Activated CD8-positive, alpha-beta T cell treated with anti-CD3 and anti-CD28 coated beads for 36 hours (primary cell): ENCODE results near the gene NME7. TPM values are rescaled to one million over a fixed set of nuclear protein-coding genes. Genes with fewer than 3 reads are reported as not detected.

Source experiments
- ATAC-seq: fragments of 200-7000 bp; cut with Tn5 transposase; one replicate; pipeline ENCODE4 v1.10.0; 2021; ENCODE audit warnings: mild to moderate bottlenecking, moderate library complexity
- CTCF ChIA-PET: fragments of 350-600 bp; sonication (Branson Sonifier 250); formaldehyde crosslinking; loops from one replicate; lab custom pipeline; 2021; ENCODE audit warnings: antibody characterized with exemption; lab: Charles Lee
- POLR2A ChIA-PET: fragments of 350-600 bp; sonication (Branson Sonifier 250); formaldehyde crosslinking; loops from one replicate; lab custom pipeline; 2021; ENCODE audit warnings: antibody characterized with exemption; lab: Charles Lee
- DNase-seq: peaks from one replicate; pipeline ENCODE4 v3.0.0-alpha.2; 2020
- H3K27ac Mint-ChIP-seq: one replicate; pipeline ENCODE4 v1.8.0; 2021; ENCODE audit warnings: mild to moderate bottlenecking, mixed read lengths
- H3K27me3 Mint-ChIP-seq: one replicate; pipeline ENCODE4 v1.8.0; 2021; ENCODE audit warnings: mixed read lengths
- H3K36me3 Mint-ChIP-seq: one replicate; pipeline ENCODE4 v1.8.0; 2021; ENCODE audit warnings: low read depth, mixed read lengths
- H3K4me1 Mint-ChIP-seq: one replicate; pipeline ENCODE4 v1.8.0; 2021; ENCODE audit warnings: low read depth, mixed read lengths
- H3K4me3 Mint-ChIP-seq: one replicate; pipeline ENCODE4 v1.8.0; 2021; ENCODE audit warnings: mild to moderate bottlenecking, moderate library complexity, mixed read lengths
- H3K9me3 Mint-ChIP-seq: one replicate; pipeline ENCODE4 v1.8.0; 2021; ENCODE audit warnings: mixed read lengths
- CTCF ChIP-seq: fragments of 200-600 bp; IDR thresholded peaks from one replicate; pipeline ENCODE4 v1.8.0; 2022; ENCODE audit warnings: antibody characterized with exemption, mild to moderate bottlenecking
- intact Hi-C: fragments of 100-400 bp; cut with micrococcal nuclease; formaldehyde crosslinking; loops from one replicate; pipeline ENCODE4 v1.10.0; 2022
- total RNA-seq, 2 experiments: library from RNA; stranded (reverse); gene quantifications; one replicate each; pipeline ENCODE4 v1.2.3, GENCODE V29; 2021

NME7 gene
- total RNA-seq, 2 experiments from 2014 or later: 15.3 to 17.4 TPM

GRCh38 chr1:169236143-169236542 lies 131.5 kb downstream of the NME7 start:
- no peak overlapping the region for H3K27ac Mint-ChIP-seq
- ChIA-PET CTCF (no interaction called here), POLR2A (interaction anchor here (0.6 kb wide), 1 partner anchor 1007 kb away, joined by 4 read pairs; no protein-coding TSS in a partner anchor)
- no peak for ATAC-seq
- H3K4me1 Mint-ChIP-seq: peaks cover 7% of the 10 kb centered on the region
- no peak for TF ChIP-seq CTCF
- no peaks in the 10 kb centered on the region for H3K9me3 Mint-ChIP-seq
- intact Hi-C loops: no loop called here
- DNase-seq: no peak
- H3K4me3 Mint-ChIP-seq: no peak overlapping the region
- peaks cover 5% of the 10 kb centered on the region for H3K36me3 Mint-ChIP-seq
- H3K27me3 Mint-ChIP-seq: no peaks in the 10 kb centered on the region

GRCh38 chr1:169235568-169235967 lies 132.0 kb downstream of the NME7 start:
- no peaks in the 10 kb centered on the region for H3K9me3 Mint-ChIP-seq
- ATAC-seq (no peak), DNase-seq (no peak)
- H3K4me3 Mint-ChIP-seq: no peak overlapping the region
- no peak for TF ChIP-seq CTCF
- ChIA-PET POLR2A (no interaction called here), CTCF (no interaction called here)
- H3K27ac Mint-ChIP-seq: no peak overlapping the region
- peaks cover 5% of the 10 kb centered on the region for H3K36me3 Mint-ChIP-seq
- no peaks in the 10 kb centered on the region for H3K27me3 Mint-ChIP-seq
- H3K4me1 Mint-ChIP-seq: peaks cover 6% of the 10 kb centered on the region
- intact Hi-C loops: no loop called here

- Mint-ChIP-seq H3K36me3 (peaks cover 5% of the 10 kb centered on the region), H3K27ac (no peak overlapping the region), H3K4me1 (peaks cover 6% of the 10 kb centered on the region), H3K9me3 (no peaks in the 10 kb centered on the region), H3K4me3 (no peak overlapping the region), H3K27me3 (no peaks in the 10 kb centered on the region)
- TF ChIP-seq CTCF: no peak
- DNase-seq (no peak), ATAC-seq (no peak)
- ChIA-PET CTCF (no interaction called here), POLR2A (no interaction called here)
- intact Hi-C loops: no loop called here
Observed at GRCh38 chr1:169234780-169235179, 132.8 kb downstream of the NME7 start.

- TF ChIP-seq CTCF: no peak
- POLR2A ChIA-PET: no interaction called here
- peaks cover 4% of the 10 kb centered on the region for H3K36me3 Mint-ChIP-seq
- DNase-seq (no peak), ATAC-seq (no peak)
- no peak overlapping the region for H3K4me3 Mint-ChIP-seq
- peaks cover 6% of the 10 kb centered on the region for H3K4me1 Mint-ChIP-seq
- no peaks in the 10 kb centered on the region for H3K27me3 Mint-ChIP-seq
- CTCF ChIA-PET: no interaction called here
- intact Hi-C loops: no loop called here
- no peaks in the 10 kb centered on the region for H3K9me3 Mint-ChIP-seq
- no peak overlapping the region for H3K27ac Mint-ChIP-seq
Observed at GRCh38 chr1:169217636-169218035, 150.0 kb downstream of the NME7 start.

GRCh38 chr1:169214598-169214997 lies 153.0 kb downstream of the NME7 start:
- Mint-ChIP-seq H3K36me3 (peaks cover 4% of the 10 kb centered on the region), H3K9me3 (no peaks in the 10 kb centered on the region), H3K4me1 (peaks cover 6% of the 10 kb centered on the region), H3K27me3 (no peaks in the 10 kb centered on the region), H3K4me3 (no peak overlapping the region), H3K27ac (no peak overlapping the region)
- intact Hi-C loops: no loop called here
- POLR2A ChIA-PET: no interaction called here
- DNase-seq (no peak), ATAC-seq (no peak)
- no peak for TF ChIP-seq CTCF
- CTCF ChIA-PET: no interaction called here
